Neural crest cell (in vitro differentiated cells): ENCODE data around the gene PHF2. TPM values are rescaled to one million over a fixed set of nuclear protein-coding genes. Genes with fewer than 3 reads are reported as not detected.

ENCODE experiments used
- DNase-seq: peaks from one replicate; pipeline ENCODE4 v3.0.0; 2021; ENCODE audit warnings: low read depth, mixed read lengths, low spot score
- H3K27ac Mint-ChIP-seq: one replicate; pipeline ENCODE4 v1.8.0; 2021; ENCODE audit warnings: mild to moderate bottlenecking, mixed read lengths; ENCODE audit not compliant: unreplicated experiment
- H3K27me3 Mint-ChIP-seq: 2 replicates; pipeline ENCODE4 v1.8.0; 2021; ENCODE audit warnings: low read depth, mild to moderate bottlenecking, mixed read lengths
- H3K36me3 Mint-ChIP-seq: 2 replicates; pipeline ENCODE4 v1.8.0; 2021; ENCODE audit warnings: low read depth, mild to moderate bottlenecking, mixed read lengths
- H3K4me1 Mint-ChIP-seq: 2 replicates; pipeline ENCODE4 v1.8.0; 2021; ENCODE audit warnings: mixed read lengths
- H3K4me3 Mint-ChIP-seq: one replicate; pipeline ENCODE4 v1.8.0; 2021; ENCODE audit warnings: mild to moderate bottlenecking, mixed read lengths
- H3K9me3 Mint-ChIP-seq: 2 replicates; pipeline ENCODE4 v1.8.0; 2021; ENCODE audit warnings: mixed read lengths
- CTCF ChIP-seq: fragments of 200-600 bp; sonication (generic); conservative IDR thresholded peaks from 2 replicates; pipeline ENCODE4 v1.5.0; 2021; ENCODE audit warnings: antibody characterized with exemption, mild to moderate bottlenecking
- total RNA-seq: library from RNA; stranded (reverse); gene quantifications from 2 replicates; pipeline ENCODE4 v1.2.1, GENCODE V29; 2021

PHF2 gene
- total RNA-seq, 1 donor from 2014 or later, result 34.4 TPM

GRCh38 chr9:93622691-93623090 lies 46.3 kb downstream of the PHF2 start:
- Mint-ChIP-seq H3K4me3 (no peak overlapping the region), H3K9me3 (peaks cover 7% of the 10 kb centered on the region), H3K27ac (peak overlapping the region; percentile 3), H3K36me3 (peaks cover 9% of the 10 kb centered on the region), H3K4me1 (peaks cover 12% of the 10 kb centered on the region), H3K27me3 (no peaks in the 10 kb centered on the region)
- DNase-seq, result no peak
- no peak for TF ChIP-seq CTCF

GRCh38 chr9:93623753-93624152 lies 47.4 kb downstream of the PHF2 start:
- TF ChIP-seq CTCF, result no peak
- Mint-ChIP-seq H3K4me1 (peaks cover 7% of the 10 kb centered on the region), H3K4me3 (no peak overlapping the region), H3K9me3 (peaks cover 12% of the 10 kb centered on the region), H3K27ac (no peak overlapping the region), H3K27me3 (no peaks in the 10 kb centered on the region), H3K36me3 (peaks cover 15% of the 10 kb centered on the region)
- no peak for DNase-seq

GRCh38 chr9:93624431-93624834 lies 48.0 kb downstream of the PHF2 start:
- no peaks in the 10 kb centered on the region for H3K27me3 Mint-ChIP-seq
- H3K4me1 Mint-ChIP-seq, result peaks cover 7% of the 10 kb centered on the region
- no peak overlapping the region for H3K4me3 Mint-ChIP-seq
- no peak for DNase-seq
- peaks cover 12% of the 10 kb centered on the region for H3K9me3 Mint-ChIP-seq
- H3K27ac Mint-ChIP-seq, result no peak overlapping the region
- peaks cover 15% of the 10 kb centered on the region for H3K36me3 Mint-ChIP-seq
- TF ChIP-seq CTCF, result no peak

GRCh38 chr9:93624977-93625376 lies 48.6 kb downstream of the PHF2 start:
- Mint-ChIP-seq H3K4me3 (no peak overlapping the region), H3K4me1 (peaks cover 7% of the 10 kb centered on the region), H3K27me3 (no peaks in the 10 kb centered on the region), H3K36me3 (peaks cover 15% of the 10 kb centered on the region), H3K9me3 (peaks cover 12% of the 10 kb centered on the region), H3K27ac (no peak overlapping the region)
- DNase-seq, result no peak
- TF ChIP-seq CTCF, result no peak

GRCh38 chr9:93629920-93630319 lies 53.5 kb downstream of the PHF2 start:
- no peak overlapping the region for H3K4me3 Mint-ChIP-seq
- H3K9me3 Mint-ChIP-seq, result peaks cover 12% of the 10 kb centered on the region
- no peaks in the 10 kb centered on the region for H3K27me3 Mint-ChIP-seq
- no peaks in the 10 kb centered on the region for H3K4me1 Mint-ChIP-seq
- peaks cover 17% of the 10 kb centered on the region for H3K36me3 Mint-ChIP-seq
- H3K27ac Mint-ChIP-seq, result no peak overlapping the region
- DNase-seq, result no peak
- TF ChIP-seq CTCF, result no peak
